ENCODE measurements around the gene CNOT9. TPM values are rescaled to one million over a fixed set of nuclear protein-coding genes. Genes with fewer than 3 reads are reported as not detected.

Gene CNOT9
- total RNA-seq, 1 experiment from 2014 or later: 89.5 TPM

GRCh38 chr2:218644721-218645120 lies 76.1 kb downstream of the CNOT9 start:
- H3K4me1 ChIP-seq (ENCODE audit: insufficient read depth, low read length, poor library complexity, severe bottlenecking): no peaks in the 10 kb centered on the region
- H3K9me3 ChIP-seq (ENCODE audit: low read depth, low read length, poor library complexity, severe bottlenecking): no peaks in the 10 kb centered on the region
- TF ChIP-seq CTCF (conservative IDR thresholded peaks at IDR 0.05; ENCODE audit: low read depth, low read length): no peak
- no peak for TF ChIP-seq EZH2 (IDR thresholded peaks at IDR 0.05; ENCODE audit: borderline replicate concordance, low read depth, low read length, poor library complexity, severe bottlenecking)
- ChIA-PET CTCF (no interaction called here), POLR2A (ENCODE audit: low non-redundant PET) (no interaction called here)
- no peak for DNase-seq (ENCODE audit: low spot score)
- intact Hi-C loops (cut with micrococcal nuclease; ENCODE audit: unreplicated experiment): loop anchor here (5.0 kb wide), 2 partner anchors 237 to 352 kb away; partner anchors contain the start of gene TMBIM1
- no peak overlapping the region for H3K4me3 ChIP-seq (ENCODE audit: low read depth, low read length, poor library complexity, severe bottlenecking)
- H3K36me3 ChIP-seq (ENCODE audit: insufficient read depth, low read length, poor library complexity, severe bottlenecking): peaks cover 84% of the 10 kb centered on the region
- H3K27ac ChIP-seq (ENCODE audit: low read depth, low read length, poor library complexity, severe bottlenecking): no peak overlapping the region
- no TSS peak for BruUV-seq (replicated peaks)
- H3K27me3 ChIP-seq (replicated peaks; ENCODE audit: insufficient read depth, low read depth, low read length, poor library complexity): no peaks in the 10 kb centered on the region

- intact Hi-C loops (cut with micrococcal nuclease; ENCODE audit: unreplicated experiment): loop anchor here (5.0 kb wide), 2 partner anchors 238 to 353 kb away; partner anchors contain the start of gene TMBIM1
- H3K27me3 ChIP-seq (replicated peaks; ENCODE audit: insufficient read depth, low read depth, low read length, poor library complexity): no peaks in the 10 kb centered on the region
- no peaks in the 10 kb centered on the region for H3K4me1 ChIP-seq (ENCODE audit: insufficient read depth, low read length, poor library complexity, severe bottlenecking)
- H3K36me3 ChIP-seq (ENCODE audit: insufficient read depth, low read length, poor library complexity, severe bottlenecking): peaks cover 85% of the 10 kb centered on the region
- no peak overlapping the region for H3K4me3 ChIP-seq (ENCODE audit: low read depth, low read length, poor library complexity, severe bottlenecking)
- TF ChIP-seq EZH2 (IDR thresholded peaks at IDR 0.05; ENCODE audit: borderline replicate concordance, low read depth, low read length, poor library complexity, severe bottlenecking): no peak
- no peak for TF ChIP-seq CTCF (conservative IDR thresholded peaks at IDR 0.05; ENCODE audit: low read depth, low read length)
- ChIA-PET CTCF (no interaction called here), POLR2A (ENCODE audit: low non-redundant PET) (no interaction called here)
- H3K27ac ChIP-seq (ENCODE audit: low read depth, low read length, poor library complexity, severe bottlenecking): no peak overlapping the region
- no peaks in the 10 kb centered on the region for H3K9me3 ChIP-seq (ENCODE audit: low read depth, low read length, poor library complexity, severe bottlenecking)
- no TSS peak for BruUV-seq (replicated peaks)
- no peak for DNase-seq (ENCODE audit: low spot score)
Measured at GRCh38 chr2:218645126-218645525, 76.5 kb downstream of the CNOT9 start.

Other genes starting within 250 kb of the CNOT9 start
- not detected in 2 replicates for gene CATIP, start 212.0 kb upstream of the CNOT9 start, total RNA-seq (2021)
- gene SLC11A1, start 186.6 kb upstream of the CNOT9 start, total RNA-seq (2021): 0.09 TPM in 1 of 2 replicates, not detected in the other
- 72.3 and 77.4 TPM in 2 replicates for gene CTDSP1, start 169.0 kb upstream of the CNOT9 start, total RNA-seq (2021)
- not detected in 2 replicates for gene VIL1, start 149.7 kb upstream of the CNOT9 start, total RNA-seq (2021)
- gene USP37, start 488 bp upstream of the CNOT9 start, total RNA-seq (2021): 31.0 and 33.2 TPM in 2 replicates
- gene PLCD4, start 39.1 kb downstream of the CNOT9 start, total RNA-seq (2021): 0.24 and 0.39 TPM in 2 replicates
- gene ZNF142, start 90.8 kb downstream of the CNOT9 start, total RNA-seq (2021): 53.3 and 65.3 TPM in 2 replicates
- 70.6 and 74.1 TPM in 2 replicates for gene BCS1L, start 90.8 kb downstream of the CNOT9 start, total RNA-seq (2021)
- 39.4 TPM in 2 replicates for gene RNF25, start 103.2 kb downstream of the CNOT9 start, total RNA-seq (2021)
- 69.3 and 73.3 TPM in 2 replicates for gene STK36, start 103.2 kb downstream of the CNOT9 start, total RNA-seq (2021)
- gene TTLL4, start 142.0 kb downstream of the CNOT9 start, total RNA-seq (2021): 91.8 and 100 TPM in 2 replicates
- 1.2 TPM in 2 replicates for gene CYP27A1, start 213.3 kb downstream of the CNOT9 start, total RNA-seq (2021)

Data from A673 (cell line).